Spleen (tissue), 7 donors: ENCODE data around the gene CCR9.

ENCODE experiments used
- CTCF ChIP-seq, 11 experiments: fragments of 200-600 bp in 7 of 11; fragments of 450-650 bp in 4 of 11; sonication (generic) in 4 of 11; IDR thresholded peaks in 8 of 11; conservative IDR thresholded peaks in 3 of 11; 1 replicate in 7 of 11; 2 replicates in 4 of 11; pipeline versions ENCODE4 v1.4.0 to v1.8.0; 2016 to 2021; ENCODE audit warnings: antibody characterized with exemption in 11 of 11, inconsistent platforms in 4 of 11, mild to moderate bottlenecking in 1 of 11
- POLR2A ChIP-seq, 3 donors: fragments of 450-650 bp; IDR thresholded peaks; one replicate each; pipeline ENCODE4 v1.5.1; 2017; ENCODE audit warnings: antibody characterized with exemption in 3 of 3, mild to moderate bottlenecking in 1 of 3
- POLR2AphosphoS5 ChIP-seq, 3 donors: sonication (generic); formaldehyde crosslinking; IDR thresholded peaks; one replicate each; pipeline ENCODE4 v1.5.1; 2017; ENCODE audit warnings: antibody characterized with exemption in 3 of 3
- donor health status: DM: no; HTN: no; CAD: no; lungs with moderate emphysema.
- donor health status: DM: no; HTN: no; CAD: no.
- donor health status: DM: no; HTN: no; CAD: no.

GRCh38 chr3:45868650-45869049 lies 17.7 kb upstream of the CCR9 start:
- no peak for TF ChIP-seq POLR2A (IDR thresholded peaks at IDR 0.05)
- TF ChIP-seq CTCF (IDR thresholded peaks at IDR 0.05 in 8 of 11, conservative IDR thresholded peaks at IDR 0.05 in 3 of 11) = no peak
- no peak for TF ChIP-seq POLR2AphosphoS5 (IDR thresholded peaks at IDR 0.05)
